NB4 (cell line): ENCODE data around the gene VASN.
A peak's percentile ranks its signal among the peaks of the same experiment; 100 is the strongest.

Experiments used
- DNase-seq: peaks from one replicate; pipeline ENCODE4 v3.0.0; 2010; ENCODE audit warnings: low read depth
- H3K4me3 ChIP-seq: one replicate; pipeline ENCODE4 v1.5.1; 2011; ENCODE audit warnings: mild to moderate bottlenecking, low read depth, low read length, moderate library complexity
- MYC ChIP-seq: IDR thresholded peaks from 2 replicates; pipeline ENCODE4 v1.6.1; 2011; ENCODE audit warnings: low read depth, low read length
- POLR2A ChIP-seq: IDR thresholded peaks from 2 replicates; pipeline ENCODE4 v1.6.1; 2011; ENCODE audit warnings: mild to moderate bottlenecking; ENCODE audit not compliant: insufficient read length; ENCODE audit errors: extremely low read depth
- TF ChIP-seq, protein P1 (sequence below): IDR thresholded peaks from 2 replicates; pipeline ENCODE4 v1.6.1; 2011; ENCODE audit warnings: low read depth, low read length
- TF ChIP-seq, protein P2 (sequence below): IDR thresholded peaks from one replicate; pipeline ENCODE4 v1.5.1; 2012; ENCODE audit warnings: low read depth, low read length

VASN gene

DNA sequence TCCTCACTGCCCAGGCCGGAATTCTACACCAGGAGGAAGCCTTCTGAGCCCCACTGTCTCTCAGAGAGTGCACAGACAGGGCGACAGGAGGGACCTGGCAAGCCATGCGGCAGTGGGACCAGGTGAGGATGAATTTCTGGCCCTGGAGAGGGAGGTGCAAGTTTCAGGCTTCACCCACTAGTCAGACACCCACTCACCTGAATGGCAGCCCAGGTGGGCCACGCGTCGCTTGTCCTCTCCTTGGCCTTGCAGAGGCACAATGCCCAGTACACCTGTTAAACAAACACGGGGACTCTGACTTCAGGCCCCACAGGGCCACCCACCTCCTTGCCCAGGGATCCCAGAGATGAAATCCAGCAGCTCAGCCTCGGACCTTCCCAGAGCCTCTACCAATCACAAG is 40.5 kb downstream of the VASN start:
- no peak for DNase-seq
- TF ChIP-seq MYC (no peak), POLR2A (no peak)
- TF ChIP-seq, protein P1, sequence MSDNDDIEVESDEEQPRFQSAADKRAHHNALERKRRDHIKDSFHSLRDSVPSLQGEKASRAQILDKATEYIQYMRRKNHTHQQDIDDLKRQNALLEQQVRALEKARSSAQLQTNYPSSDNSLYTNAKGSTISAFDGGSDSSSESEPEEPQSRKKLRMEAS: no peak
- TF ChIP-seq, protein P2, sequence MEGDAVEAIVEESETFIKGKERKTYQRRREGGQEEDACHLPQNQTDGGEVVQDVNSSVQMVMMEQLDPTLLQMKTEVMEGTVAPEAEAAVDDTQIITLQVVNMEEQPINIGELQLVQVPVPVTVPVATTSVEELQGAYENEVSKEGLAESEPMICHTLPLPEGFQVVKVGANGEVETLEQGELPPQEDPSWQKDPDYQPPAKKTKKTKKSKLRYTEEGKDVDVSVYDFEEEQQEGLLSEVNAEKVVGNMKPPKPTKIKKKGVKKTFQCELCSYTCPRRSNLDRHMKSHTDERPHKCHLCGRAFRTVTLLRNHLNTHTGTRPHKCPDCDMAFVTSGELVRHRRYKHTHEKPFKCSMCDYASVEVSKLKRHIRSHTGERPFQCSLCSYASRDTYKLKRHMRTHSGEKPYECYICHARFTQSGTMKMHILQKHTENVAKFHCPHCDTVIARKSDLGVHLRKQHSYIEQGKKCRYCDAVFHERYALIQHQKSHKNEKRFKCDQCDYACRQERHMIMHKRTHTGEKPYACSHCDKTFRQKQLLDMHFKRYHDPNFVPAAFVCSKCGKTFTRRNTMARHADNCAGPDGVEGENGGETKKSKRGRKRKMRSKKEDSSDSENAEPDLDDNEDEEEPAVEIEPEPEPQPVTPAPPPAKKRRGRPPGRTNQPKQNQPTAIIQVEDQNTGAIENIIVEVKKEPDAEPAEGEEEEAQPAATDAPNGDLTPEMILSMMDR: no peak
- H3K4me3 ChIP-seq: no peak overlapping the region

DNA sequence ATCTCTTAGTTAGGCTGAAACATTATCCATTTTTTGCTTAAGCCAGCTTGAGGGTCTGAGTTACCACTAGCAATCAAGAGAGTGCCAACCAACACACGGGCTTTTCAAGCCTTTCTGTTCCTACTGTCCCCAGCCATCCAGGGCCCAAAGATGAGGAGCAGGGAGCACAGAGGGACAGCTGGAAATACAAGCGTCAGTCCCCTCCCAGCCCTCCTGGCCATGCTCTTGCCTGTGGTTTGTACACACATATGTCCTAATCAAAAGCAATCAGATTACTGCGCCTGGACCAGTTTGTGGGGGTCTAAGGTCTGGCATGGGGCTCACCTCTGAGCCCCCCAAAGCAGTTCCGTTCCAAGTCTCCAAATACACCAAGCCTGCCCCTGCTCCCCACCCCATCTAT is 41.2 kb downstream of the VASN start:
- no peak overlapping the region for H3K4me3 ChIP-seq
- TF ChIP-seq, protein P2: no peak
- TF ChIP-seq MYC (no peak), POLR2A (no peak)
- TF ChIP-seq, protein P1: no peak
- DNase-seq: no peak

DNA sequence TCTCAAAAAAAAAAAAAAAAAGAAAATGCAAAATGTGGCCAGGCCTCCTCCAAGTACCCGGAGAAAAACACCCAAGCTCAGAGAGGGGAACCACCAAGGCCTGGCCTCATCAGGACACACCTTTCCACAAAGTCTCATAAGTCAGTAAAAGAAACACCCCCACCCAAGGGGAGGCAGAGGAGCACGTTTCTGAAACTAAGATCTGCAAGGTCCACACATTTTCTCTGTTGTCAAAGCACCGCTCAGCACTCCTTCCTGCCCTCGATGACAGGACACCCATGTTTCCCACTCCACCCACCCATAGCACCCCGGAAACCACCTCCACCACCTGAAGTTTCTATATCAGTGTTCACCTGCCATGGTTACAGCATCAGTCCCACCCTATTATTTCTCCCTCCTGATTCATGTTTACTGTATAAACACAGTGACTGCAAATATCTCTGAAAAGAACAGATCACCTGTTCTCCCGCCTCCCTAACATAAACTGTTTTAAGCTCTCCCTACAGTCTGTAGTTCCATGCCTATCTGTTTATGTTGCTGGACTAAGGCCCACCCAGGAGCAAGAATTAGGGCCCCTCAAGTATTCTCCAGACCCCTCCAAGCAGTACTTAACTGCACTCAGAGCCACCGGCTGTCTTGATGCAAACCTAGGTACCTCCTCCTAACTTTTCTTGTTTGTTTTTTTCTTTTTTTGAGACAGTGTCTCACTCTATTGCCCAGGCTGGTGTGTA is 42.7 kb downstream of the VASN start:
- peak overlapping the region; percentile 86 for H3K4me3 ChIP-seq
- no peak for DNase-seq
- TF ChIP-seq MYC: no peak
- TF ChIP-seq POLR2A: no peak
- TF ChIP-seq, protein P1: no peak
- TF ChIP-seq, protein P2: no peak

DNA sequence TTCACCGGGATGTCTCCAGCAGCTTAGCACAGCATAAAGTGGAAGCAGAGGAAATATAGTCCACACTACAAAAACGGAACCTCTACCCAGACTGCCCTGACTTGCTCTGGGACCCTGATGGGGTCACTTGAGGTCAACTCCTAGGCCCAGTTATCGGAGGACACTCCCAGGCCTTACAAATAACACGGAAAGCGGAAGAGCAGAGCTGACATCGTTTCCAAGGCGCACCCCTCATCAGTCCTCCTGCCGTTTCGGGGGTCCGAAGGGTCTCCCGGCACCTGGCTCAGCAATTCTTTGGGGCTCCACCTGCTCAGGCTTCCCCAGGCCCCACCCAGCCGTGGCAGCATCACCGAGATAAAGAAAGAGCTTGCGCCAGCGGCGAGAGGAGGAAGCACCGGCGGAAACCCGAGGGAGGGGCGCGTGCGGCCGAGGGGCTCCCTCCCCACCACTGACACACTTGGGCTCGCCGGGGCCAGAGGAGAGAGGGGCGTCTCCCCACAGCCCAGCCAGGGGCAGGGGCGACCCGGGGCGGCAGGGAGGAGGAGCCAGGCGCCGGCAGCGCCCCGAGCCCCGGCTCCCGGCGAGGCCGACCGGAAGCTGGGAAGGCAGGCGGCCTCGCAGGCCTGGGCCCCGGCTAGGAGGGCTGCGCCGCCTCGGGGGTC is 44.0 kb downstream of the VASN start:
- TF ChIP-seq, protein P2: no peak
- TF ChIP-seq, protein P1: no peak; the same call in 1 of the 2 replicates
- no peak; the same call in none of the 2 replicates for TF ChIP-seq MYC
- TF ChIP-seq POLR2A: peak; percentile 49
- H3K4me3 ChIP-seq: peak overlapping the region; percentile 86
- DNase-seq: peak; percentile 90

DNA sequence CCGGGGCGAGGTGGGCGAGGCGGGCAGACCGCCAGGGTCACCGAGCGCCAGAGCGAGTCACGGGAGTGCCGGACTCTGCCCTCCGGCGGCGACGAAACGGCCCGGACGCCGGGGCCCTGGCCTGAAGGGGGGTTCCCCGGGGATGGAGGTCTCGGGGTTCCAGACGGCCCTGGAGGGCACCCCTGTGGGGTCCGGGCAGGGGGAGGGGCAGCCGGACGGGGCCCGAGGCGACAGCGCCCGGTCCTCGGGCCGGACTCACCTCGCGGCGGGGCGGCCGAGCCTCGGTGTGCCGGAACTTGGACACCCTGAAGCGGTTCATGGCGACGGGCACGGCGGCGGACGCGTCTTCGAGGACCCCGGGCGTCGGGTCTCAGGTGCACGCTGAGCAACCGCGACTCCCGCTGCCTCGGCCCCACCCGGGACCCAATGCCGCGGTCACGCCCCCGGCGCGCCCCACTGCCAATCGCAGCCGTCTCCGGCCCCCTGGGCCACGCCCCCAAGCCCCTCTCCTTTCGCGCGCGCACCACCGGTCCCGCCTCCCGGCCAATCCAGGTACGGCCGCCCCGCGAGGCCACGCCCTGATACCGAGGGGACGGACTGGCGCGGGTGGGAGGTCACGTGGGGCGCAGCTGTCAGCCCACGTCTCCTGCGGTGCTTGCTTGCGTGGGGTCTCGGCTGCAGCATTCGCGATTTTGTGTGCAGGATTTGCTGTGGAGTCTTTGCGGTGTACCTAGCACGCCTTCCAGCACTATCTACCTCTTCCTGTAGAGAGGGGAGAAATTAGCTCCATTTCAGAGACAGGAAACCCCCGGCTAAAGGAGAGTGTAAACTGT is 44.8 kb downstream of the VASN start, which contains the start of gene CORO7:
CORO7 (minus strand) TSS at position 397 of the 833 bp plus-strand sequence; CDS start at position 319, 78 bp downstream.
- TF ChIP-seq, protein P1: peak; percentile 96
- peak; percentile 69 for TF ChIP-seq POLR2A
- TF ChIP-seq, protein P2: no peak
- H3K4me3 ChIP-seq: peak within 1 kb of the TSS; percentile 86
- peak; percentile 94 for DNase-seq
